ENCODE data around the gene LYSMD4.

The LYSMD4 gene

DNA sequence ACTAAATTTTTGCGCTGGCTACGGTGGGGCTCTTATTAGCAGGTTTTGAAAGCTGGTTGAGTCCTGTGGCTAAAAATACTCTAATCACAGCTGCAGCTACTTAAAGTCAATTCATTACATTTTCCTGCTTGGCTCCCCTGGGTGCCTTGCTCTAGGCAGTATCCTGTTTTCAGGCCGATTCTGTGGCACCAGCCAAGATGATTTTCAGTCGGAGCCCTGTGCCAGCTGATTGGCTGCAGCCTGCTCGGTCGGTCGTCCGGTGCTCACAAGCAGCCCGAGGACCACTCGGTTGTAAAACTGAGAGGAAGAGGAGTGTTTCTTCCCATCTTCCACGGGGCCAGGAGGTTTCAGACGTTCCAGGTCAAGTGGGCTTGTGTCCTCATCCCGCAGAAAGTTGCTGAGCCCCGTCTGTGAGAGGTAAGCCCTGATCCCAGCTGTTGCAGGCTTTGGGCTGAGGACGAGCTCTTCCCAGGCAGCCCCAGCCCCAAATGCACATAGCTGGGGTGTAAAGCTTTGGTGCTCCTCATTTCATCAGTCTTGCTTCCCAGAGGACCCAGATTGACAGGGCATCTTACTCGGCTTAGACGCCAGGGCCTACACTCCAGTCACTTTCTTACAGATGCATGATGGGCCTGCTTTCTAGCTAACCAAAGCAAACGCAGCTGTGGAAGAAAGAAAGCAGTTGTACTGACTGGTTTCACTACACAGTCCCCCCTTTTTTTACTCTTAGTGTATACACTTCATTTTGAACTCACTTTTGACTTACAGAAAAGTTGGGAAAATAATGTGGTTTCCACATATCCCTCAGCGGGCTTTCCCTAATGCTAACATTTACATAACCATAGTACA is 15.9 kb downstream of the LYSMD4 start:
- no peak for DNase-seq (ENCODE audit: low read depth)
- TF ChIP-seq, protein P1, sequence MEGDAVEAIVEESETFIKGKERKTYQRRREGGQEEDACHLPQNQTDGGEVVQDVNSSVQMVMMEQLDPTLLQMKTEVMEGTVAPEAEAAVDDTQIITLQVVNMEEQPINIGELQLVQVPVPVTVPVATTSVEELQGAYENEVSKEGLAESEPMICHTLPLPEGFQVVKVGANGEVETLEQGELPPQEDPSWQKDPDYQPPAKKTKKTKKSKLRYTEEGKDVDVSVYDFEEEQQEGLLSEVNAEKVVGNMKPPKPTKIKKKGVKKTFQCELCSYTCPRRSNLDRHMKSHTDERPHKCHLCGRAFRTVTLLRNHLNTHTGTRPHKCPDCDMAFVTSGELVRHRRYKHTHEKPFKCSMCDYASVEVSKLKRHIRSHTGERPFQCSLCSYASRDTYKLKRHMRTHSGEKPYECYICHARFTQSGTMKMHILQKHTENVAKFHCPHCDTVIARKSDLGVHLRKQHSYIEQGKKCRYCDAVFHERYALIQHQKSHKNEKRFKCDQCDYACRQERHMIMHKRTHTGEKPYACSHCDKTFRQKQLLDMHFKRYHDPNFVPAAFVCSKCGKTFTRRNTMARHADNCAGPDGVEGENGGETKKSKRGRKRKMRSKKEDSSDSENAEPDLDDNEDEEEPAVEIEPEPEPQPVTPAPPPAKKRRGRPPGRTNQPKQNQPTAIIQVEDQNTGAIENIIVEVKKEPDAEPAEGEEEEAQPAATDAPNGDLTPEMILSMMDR (IDR thresholded peaks at IDR 0.05; ENCODE audit: low read depth, low read length, missing control alignments), result no peak
- H3K4me3 ChIP-seq (ENCODE audit: low read depth, low read length), result no peak overlapping the region

- TF ChIP-seq, protein P1 (IDR thresholded peaks at IDR 0.05; ENCODE audit: low read depth, low read length, missing control alignments), result no peak
- no peak overlapping the region for H3K4me3 ChIP-seq (ENCODE audit: low read depth, low read length)
These were observed 16.6 kb downstream of the LYSMD4 start for GRCh38 chr15:99716540-99717095.

DNA sequence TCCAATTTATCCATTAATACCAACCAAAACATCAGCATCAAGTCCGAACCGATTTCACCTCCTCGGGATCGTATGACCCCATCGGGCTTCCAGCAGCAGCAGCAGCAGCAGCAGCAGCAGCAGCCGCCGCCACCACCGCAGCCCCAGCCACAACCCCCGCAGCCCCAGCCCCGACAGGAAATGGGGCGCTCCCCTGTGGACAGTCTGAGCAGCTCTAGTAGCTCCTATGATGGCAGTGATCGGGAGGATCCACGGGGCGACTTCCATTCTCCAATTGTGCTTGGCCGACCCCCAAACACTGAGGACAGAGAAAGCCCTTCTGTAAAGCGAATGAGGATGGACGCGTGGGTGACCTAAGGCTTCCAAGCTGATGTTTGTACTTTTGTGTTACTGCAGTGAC is 20.8 kb downstream of the LYSMD4 start:
- no peak overlapping the region for H3K4me3 ChIP-seq (ENCODE audit: low read depth, low read length)
- TF ChIP-seq, protein P1 (IDR thresholded peaks at IDR 0.05; ENCODE audit: low read depth, low read length, missing control alignments), result no peak
- no peak for DNase-seq (ENCODE audit: low read depth)

More at GRCh38 chr15:99716540-99717095, 16.6 kb downstream of the LYSMD4 start:
- DNase-seq (ENCODE audit: low read depth), result no peak

- TF ChIP-seq, protein P1 (IDR thresholded peaks at IDR 0.05; ENCODE audit: low read depth, low read length, missing control alignments), result no peak
These were observed 21.6 kb downstream of the LYSMD4 start for GRCh38 chr15:99711625-99712024.

DNA sequence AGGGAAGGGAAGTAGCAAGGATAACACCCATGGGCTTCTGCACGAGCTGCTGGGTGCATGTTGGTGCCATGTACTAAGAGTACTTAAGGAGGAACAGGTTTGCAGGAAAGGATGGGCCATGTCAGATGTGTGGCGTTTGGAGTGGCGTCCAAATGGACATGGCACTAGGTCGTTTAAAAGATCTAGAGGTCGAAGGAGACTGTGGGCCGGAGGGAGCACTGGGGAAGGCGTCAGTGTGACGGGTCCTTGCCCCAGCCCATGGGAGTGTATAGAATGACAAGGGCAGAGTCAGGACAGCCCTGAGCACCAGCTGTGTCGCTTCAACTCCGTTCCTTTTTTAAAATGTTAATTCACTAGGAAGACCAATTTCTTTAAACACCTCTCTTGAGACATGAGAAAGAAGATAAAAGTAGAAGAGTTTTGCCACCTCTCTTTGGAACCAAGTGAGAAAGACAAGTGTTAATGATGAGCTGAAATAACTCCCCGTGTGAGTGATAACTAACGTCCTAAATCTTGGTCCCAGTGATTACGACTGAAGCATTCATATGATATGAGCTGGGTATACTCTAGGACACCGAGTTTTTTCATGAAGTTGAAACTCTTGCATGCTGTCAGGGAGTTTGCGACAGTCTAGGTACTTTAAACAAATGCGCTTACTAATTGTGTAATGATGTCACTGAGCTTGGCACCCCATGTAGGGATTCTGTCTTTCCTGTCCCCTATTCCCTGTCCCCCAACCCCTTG is 23.8 kb downstream of the LYSMD4 start:
- no peak overlapping the region for H3K4me3 ChIP-seq (ENCODE audit: low read depth, low read length)
- TF ChIP-seq, protein P1 (IDR thresholded peaks at IDR 0.05; ENCODE audit: low read depth, low read length, missing control alignments), result no peak
- no peak for DNase-seq (ENCODE audit: low read depth)

More at GRCh38 chr15:99711625-99712024, 21.6 kb downstream of the LYSMD4 start:
- DNase-seq (ENCODE audit: low read depth), result no peak
- no peak overlapping the region for H3K4me3 ChIP-seq (ENCODE audit: low read depth, low read length)

- no peak overlapping the region for H3K4me3 ChIP-seq (ENCODE audit: low read depth, low read length)
- no peak for DNase-seq (ENCODE audit: low read depth)
- TF ChIP-seq, protein P1 (IDR thresholded peaks at IDR 0.05; ENCODE audit: low read depth, low read length, missing control alignments), result no peak
These were observed 24.7 kb downstream of the LYSMD4 start for GRCh38 chr15:99708563-99708962.

All from GM12864 (cell line).